ENCODE measurements around the gene MACC1. TPM values are rescaled to one million over a fixed set of nuclear protein-coding genes. Genes with fewer than 3 reads are reported as not detected.
A peak's percentile ranks its signal among the peaks of the same experiment; 100 is the strongest.

Gene MACC1
- polyA plus RNA-seq, 1 donor (not counting 4 experiments of a cell fraction or from before 2014, with no cell fraction given), result 16.4 TPM

GRCh38 chr7:20236790-20237189 is 19.6 kb upstream of the MACC1 start:
- H3K27ac ChIP-seq (ENCODE audit: control insufficient read depth, insufficient read depth, low read length), result peak overlapping the region; percentile 33
- H3K9me1 ChIP-seq (ENCODE audit: control insufficient read depth, extremely low read depth, insufficient read depth, low read length), result no peaks in the 10 kb centered on the region
- H3K4me3 ChIP-seq (ENCODE audit: control insufficient read depth in 2 of 3, extremely low read depth in 1 of 3, insufficient read depth in 2 of 3, low read depth in 1 of 3, low read length in 3 of 3), result no peak overlapping the region
- no peak overlapping the region for H3K9ac ChIP-seq (ENCODE audit: control insufficient read depth, extremely low read depth, insufficient read depth, low read length)
- H3K27me3 ChIP-seq (ENCODE audit: control insufficient read depth, extremely low read depth, insufficient read depth, low read length), result no peaks in the 10 kb centered on the region
- H3K4me1 ChIP-seq (ENCODE audit: control insufficient read depth, extremely low read depth, insufficient read depth, low read length), result peaks cover 50% of the 10 kb centered on the region
- no peaks in the 10 kb centered on the region for H3K9me3 ChIP-seq (ENCODE audit: control insufficient read depth, low read depth, low read length)
- H4K20me1 ChIP-seq (ENCODE audit: control insufficient read depth, extremely low read depth, insufficient read depth, low read length), result no peaks in the 10 kb centered on the region
- no peak for TF ChIP-seq EZH2 (IDR thresholded peaks at IDR 0.05; ENCODE audit: low read length)
- no peaks in the 10 kb centered on the region for H3K36me3 ChIP-seq (ENCODE audit: control insufficient read depth in 2 of 2, extremely low read depth in 1 of 2, insufficient read depth in 2 of 2, low read length in 2 of 2)
- DNase-seq (ENCODE audit: low read depth, low spot score) (no peak), FAIRE-seq (peak; percentile 58)
- H3K4me2 ChIP-seq (ENCODE audit: control insufficient read depth, extremely low read depth, insufficient read depth, low read depth, low read length), result no peak overlapping the region
- H3K79me2 ChIP-seq (ENCODE audit: control insufficient read depth, insufficient read depth, low read length), result no peaks in the 10 kb centered on the region
- no peak overlapping the region for H2AFZ ChIP-seq (ENCODE audit: control insufficient read depth, low read length)
- dilution Hi-C loops (cut with MboI; ENCODE audit: extremely low pct_ligation_motif_present, low sequenced_read_pairs), result no loop called here

- H3K36me3 ChIP-seq (ENCODE audit: control insufficient read depth in 2 of 2, extremely low read depth in 1 of 2, insufficient read depth in 2 of 2, low read length in 2 of 2), result no peaks in the 10 kb centered on the region
- TF ChIP-seq CTCF (optimal IDR thresholded peaks at IDR 0.05 in 1 of 3, IDR thresholded peaks at IDR 0.05 in 1 of 3, conservative IDR thresholded peaks at IDR 0.05 in 1 of 3; ENCODE audit: extremely low read depth in 1 of 3, insufficient read depth in 2 of 3, low read length in 3 of 3) (no peak), EZH2 (IDR thresholded peaks at IDR 0.05; ENCODE audit: low read length) (no peak)
- no peak overlapping the region for H3K27ac ChIP-seq (ENCODE audit: control insufficient read depth, insufficient read depth, low read length)
- no peaks in the 10 kb centered on the region for H3K9me1 ChIP-seq (ENCODE audit: control insufficient read depth, extremely low read depth, insufficient read depth, low read length)
- no peaks in the 10 kb centered on the region for H3K9me3 ChIP-seq (ENCODE audit: control insufficient read depth, low read depth, low read length)
- no peaks in the 10 kb centered on the region for H4K20me1 ChIP-seq (ENCODE audit: control insufficient read depth, extremely low read depth, insufficient read depth, low read length)
- no peak overlapping the region for H3K9ac ChIP-seq (ENCODE audit: control insufficient read depth, extremely low read depth, insufficient read depth, low read length)
- no peak overlapping the region for H3K4me2 ChIP-seq (ENCODE audit: control insufficient read depth, extremely low read depth, insufficient read depth, low read depth, low read length)
- FAIRE-seq (no peak), DNase-seq (ENCODE audit: low read depth, low spot score) (no peak)
- H3K4me3 ChIP-seq (ENCODE audit: control insufficient read depth in 2 of 3, extremely low read depth in 1 of 3, insufficient read depth in 2 of 3, low read depth in 1 of 3, low read length in 3 of 3), result no peak overlapping the region
- dilution Hi-C loops (cut with MboI; ENCODE audit: extremely low pct_ligation_motif_present, low sequenced_read_pairs), result no loop called here
- H3K27me3 ChIP-seq (ENCODE audit: control insufficient read depth, extremely low read depth, insufficient read depth, low read length), result no peaks in the 10 kb centered on the region
- H3K4me1 ChIP-seq (ENCODE audit: control insufficient read depth, extremely low read depth, insufficient read depth, low read length), result peaks cover 43% of the 10 kb centered on the region
- H2AFZ ChIP-seq (ENCODE audit: control insufficient read depth, low read length), result no peak overlapping the region
- H3K79me2 ChIP-seq (ENCODE audit: control insufficient read depth, insufficient read depth, low read length), result no peaks in the 10 kb centered on the region
Measured at GRCh38 chr7:20236043-20236442, 18.9 kb upstream of the MACC1 start.

DNA sequence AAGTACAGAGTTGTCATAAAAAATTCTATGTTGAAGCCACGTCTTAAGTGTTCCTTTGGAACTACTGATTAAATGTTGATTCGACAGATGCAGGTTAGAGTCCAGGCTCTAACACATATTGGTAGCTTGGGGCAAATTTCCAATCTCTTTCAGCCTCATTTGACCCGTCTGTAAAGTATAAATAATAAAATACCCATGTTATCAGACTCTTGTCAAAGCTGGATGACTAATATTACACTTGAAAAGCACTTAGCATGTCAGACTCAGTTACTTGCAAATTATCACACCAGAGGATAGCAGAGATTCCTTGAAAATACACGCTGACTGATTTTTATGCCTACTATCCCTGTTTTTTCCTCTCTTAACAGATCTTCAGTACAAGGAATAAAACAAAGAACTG is 18.1 kb upstream of the MACC1 start:
- Histone ChIP-seq H3K9me1 (ENCODE audit: control insufficient read depth, extremely low read depth, insufficient read depth, low read length) (no peaks in the 10 kb centered on the region), H3K4me2 (ENCODE audit: control insufficient read depth, extremely low read depth, insufficient read depth, low read depth, low read length) (no peak overlapping the region), H3K27me3 (ENCODE audit: control insufficient read depth, extremely low read depth, insufficient read depth, low read length) (no peaks in the 10 kb centered on the region), H3K9me3 (ENCODE audit: control insufficient read depth, low read depth, low read length) (no peaks in the 10 kb centered on the region), H3K27ac (ENCODE audit: control insufficient read depth, insufficient read depth, low read length) (no peak overlapping the region), H3K4me1 (ENCODE audit: control insufficient read depth, extremely low read depth, insufficient read depth, low read length) (peaks cover 37% of the 10 kb centered on the region), H3K4me3 (ENCODE audit: control insufficient read depth in 2 of 3, extremely low read depth in 1 of 3, insufficient read depth in 2 of 3, low read depth in 1 of 3, low read length in 3 of 3) (no peak overlapping the region), H2AFZ (ENCODE audit: control insufficient read depth, low read length) (no peak overlapping the region), H3K9ac (ENCODE audit: control insufficient read depth, extremely low read depth, insufficient read depth, low read length) (no peak overlapping the region), H3K79me2 (ENCODE audit: control insufficient read depth, insufficient read depth, low read length) (no peaks in the 10 kb centered on the region), H3K36me3 (ENCODE audit: control insufficient read depth in 2 of 2, extremely low read depth in 1 of 2, insufficient read depth in 2 of 2, low read length in 2 of 2) (no peaks in the 10 kb centered on the region), H4K20me1 (ENCODE audit: control insufficient read depth, extremely low read depth, insufficient read depth, low read length) (no peaks in the 10 kb centered on the region)
- dilution Hi-C loops (cut with MboI; ENCODE audit: extremely low pct_ligation_motif_present, low sequenced_read_pairs), result no loop called here
- DNase-seq (ENCODE audit: low read depth, low spot score) (no peak), FAIRE-seq (no peak)
- TF ChIP-seq EZH2 (IDR thresholded peaks at IDR 0.05; ENCODE audit: low read length), result no peak
- TF ChIP-seq CTCF (optimal IDR thresholded peaks at IDR 0.05 in 1 of 3, IDR thresholded peaks at IDR 0.05 in 1 of 3, conservative IDR thresholded peaks at IDR 0.05 in 1 of 3; ENCODE audit: extremely low read depth in 1 of 3, insufficient read depth in 2 of 3, low read length in 3 of 3), result no peak

All from keratinocyte (primary cell).